KMS-11 (cell line): Measurements from ENCODE around the gene RPIA.
"Not testable (repeated sequence)": the region's sequence is repeated elsewhere in the genome, so short reads cannot be mapped to it uniquely, and the experiment has no call there.

Experiments used
- H2AFZ ChIP-seq: fragments of 200-600 bp; sonication (generic); 2 replicates; pipeline ENCODE4 v1.6.1; 2016; ENCODE audit warnings: antibody characterized with exemption, mixed run types, low read depth
- H3K27ac ChIP-seq: fragments of 200-600 bp; sonication (generic); 2 replicates; pipeline ENCODE4 v1.6.1; 2016; ENCODE audit warnings: mild to moderate bottlenecking, mixed run types
- H3K27me3 ChIP-seq: fragments of 200-600 bp; sonication (generic); 2 replicates; pipeline ENCODE4 v1.6.1; 2017; ENCODE audit warnings: mild to moderate bottlenecking, low read depth, mixed run types, moderate library complexity; ENCODE audit not compliant: insufficient read depth
- H3K36me3 ChIP-seq: fragments of 200-600 bp; sonication (generic); 2 replicates; pipeline ENCODE4 v1.6.1; 2017; ENCODE audit warnings: mild to moderate bottlenecking, mixed run types; ENCODE audit not compliant: insufficient read depth
- H3K4me1 ChIP-seq: fragments of 200-600 bp; sonication (generic); 2 replicates; pipeline ENCODE4 v1.6.1; 2016; ENCODE audit warnings: mild to moderate bottlenecking, low read depth, mixed run types; ENCODE audit not compliant: poor library complexity, severe bottlenecking
- H3K4me2 ChIP-seq: fragments of 200-600 bp; sonication (generic); 2 replicates; pipeline ENCODE4 v1.7.0; 2016; ENCODE audit warnings: mild to moderate bottlenecking, mixed run types
- H3K4me3 ChIP-seq: fragments of 200-600 bp; sonication (generic); IDR thresholded peaks from 2 replicates; pipeline ENCODE4 v1.6.1; 2017; ENCODE audit warnings: low read depth, low read length, mixed read lengths; ENCODE audit not compliant: insufficient read depth
- H3K79me2 ChIP-seq: fragments of 200-600 bp; sonication (generic); 2 replicates; pipeline ENCODE4 v1.6.1; 2016; ENCODE audit warnings: low read depth, mixed run types; ENCODE audit not compliant: insufficient read depth
- H3K9ac ChIP-seq: fragments of 200-600 bp; sonication (generic); 2 replicates; pipeline ENCODE4 v1.6.1; 2016; ENCODE audit warnings: mild to moderate bottlenecking, mixed run types
- H4K20me1 ChIP-seq: fragments of 200-600 bp; sonication (generic); 2 replicates; pipeline ENCODE4 v1.6.1; 2016; ENCODE audit warnings: mild to moderate bottlenecking, mixed run types; ENCODE audit not compliant: insufficient read depth
- CTCF ChIP-seq: fragments of 200-600 bp; sonication (generic); conservative IDR thresholded peaks from 2 replicates; pipeline ENCODE4 v1.6.1; 2017; ENCODE audit warnings: low read depth, mild to moderate bottlenecking, antibody characterized with exemption, low read length, moderate library complexity, mixed read lengths

RPIA gene

GRCh38 chr2:88757025-88757424 lies 65.6 kb downstream of the RPIA start:
- Histone ChIP-seq H2AFZ (no peak overlapping the region), H3K4me1 (peaks cover 82% of the 10 kb centered on the region), H3K27ac (peak overlapping the region; percentile 98; the same call in 1 of the 2 replicates), H3K4me3 (no peak overlapping the region), H3K27me3 (no peaks in the 10 kb centered on the region), H3K9ac (no peak overlapping the region), H4K20me1 (no peaks in the 10 kb centered on the region), H3K79me2 (peaks cover 12% of the 10 kb centered on the region; the same call in 1 of the 2 replicates), H3K4me2 (no peak overlapping the region), H3K36me3 (no peaks in the 10 kb centered on the region)
- TF ChIP-seq CTCF = no peak

GRCh38 chr2:88758702-88759101 lies 67.2 kb downstream of the RPIA start:
- not testable (repeated sequence) for H3K36me3 ChIP-seq, H3K27me3 ChIP-seq, H3K9ac ChIP-seq

GRCh38 chr2:88760819-88761598 lies 69.5 kb downstream of the RPIA start:
- H3K9ac ChIP-seq = no peak overlapping the region
- H3K27me3 ChIP-seq = no peaks in the 10 kb centered on the region
- H3K27ac ChIP-seq = no peak overlapping the region
- no peak for TF ChIP-seq CTCF
- H3K4me2 ChIP-seq = no peak overlapping the region
- no peak overlapping the region for H2AFZ ChIP-seq
- H3K4me3 ChIP-seq = no peak overlapping the region
- peaks cover 51% of the 10 kb centered on the region for H3K4me1 ChIP-seq
- no peaks in the 10 kb centered on the region for H4K20me1 ChIP-seq
- H3K79me2 ChIP-seq = peaks cover 3% of the 10 kb centered on the region; the same call in 1 of the 2 replicates
- no peaks in the 10 kb centered on the region for H3K36me3 ChIP-seq

More at GRCh38 chr2:88758702-88759101, 67.2 kb downstream of the RPIA start:
- H3K4me2 ChIP-seq, H3K27ac ChIP-seq, H4K20me1 ChIP-seq, H2AFZ ChIP-seq, H3K79me2 ChIP-seq, H3K4me3 ChIP-seq: not testable (repeated sequence)
- H3K4me1 ChIP-seq = peaks cover 70% of the 10 kb centered on the region

GRCh38 chr2:88764141-88764849 lies 72.8 kb downstream of the RPIA start:
- Histone ChIP-seq H3K4me1 (peaks cover 45% of the 10 kb centered on the region), H3K27me3 (no peaks in the 10 kb centered on the region), H3K4me2 (peak overlapping the region; percentile 48; the same call in 1 of the 2 replicates), H3K4me3 (no peak overlapping the region), H3K79me2 (peaks cover 27% of the 10 kb centered on the region), H2AFZ (no peak overlapping the region), H4K20me1 (no peaks in the 10 kb centered on the region), H3K27ac (peak overlapping the region; percentile 78; the same call in 1 of the 2 replicates), H3K36me3 (no peaks in the 10 kb centered on the region), H3K9ac (peak overlapping the region; percentile 74; the same call in 1 of the 2 replicates)
- TF ChIP-seq CTCF = no peak
